ENCODE measurements around the gene PIM1. TPM values are rescaled to one million over a fixed set of nuclear protein-coding genes. Genes with fewer than 3 reads are reported as not detected.
"Not testable (repeated sequence)": the region's sequence is repeated elsewhere in the genome, so short reads cannot be mapped to it uniquely, and the experiment has no call there.

The PIM1 gene
- polyA plus RNA-seq, 4 donors = 22.1 to 26.6 (median 24.7) TPM

DNA sequence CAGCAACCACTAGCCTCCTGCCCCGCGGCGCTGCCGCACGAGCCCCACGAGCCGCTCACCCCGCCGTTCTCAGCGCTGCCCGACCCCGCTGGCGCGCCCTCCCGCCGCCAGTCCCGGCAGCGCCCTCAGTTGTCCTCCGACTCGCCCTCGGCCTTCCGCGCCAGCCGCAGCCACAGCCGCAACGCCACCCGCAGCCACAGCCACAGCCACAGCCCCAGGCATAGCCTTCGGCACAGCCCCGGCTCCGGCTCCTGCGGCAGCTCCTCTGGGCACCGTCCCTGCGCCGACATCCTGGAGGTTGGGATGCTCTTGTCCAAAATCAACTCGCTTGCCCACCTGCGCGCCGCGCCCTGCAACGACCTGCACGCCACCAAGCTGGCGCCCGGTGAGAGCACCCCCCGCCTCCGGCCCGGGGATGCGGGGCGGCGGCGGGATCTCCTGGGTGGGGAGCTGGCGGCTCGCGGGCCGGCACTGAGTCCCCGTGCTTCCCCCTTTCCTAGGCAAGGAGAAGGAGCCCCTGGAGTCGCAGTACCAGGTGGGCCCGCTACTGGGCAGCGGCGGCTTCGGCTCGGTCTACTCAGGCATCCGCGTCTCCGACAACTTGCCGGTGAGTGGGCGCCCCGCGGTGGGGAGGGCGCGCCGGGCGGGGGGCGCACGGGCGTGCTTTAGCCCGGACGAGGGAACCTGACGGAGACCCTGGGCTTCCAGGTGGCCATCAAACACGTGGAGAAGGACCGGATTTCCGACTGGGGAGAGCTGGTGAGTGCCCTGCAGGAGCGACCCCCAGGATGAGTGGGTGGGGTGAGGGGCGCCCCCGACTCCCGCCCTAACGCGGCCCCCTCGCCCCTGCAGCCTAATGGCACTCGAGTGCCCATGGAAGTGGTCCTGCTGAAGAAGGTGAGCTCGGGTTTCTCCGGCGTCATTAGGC is 585 bp downstream of the PIM1 start:
- DNase-seq (ENCODE audit: low read depth in 4 of 4, low spot score in 2 of 4) = peak in 1 of 4 donors; percentile 41

DNA sequence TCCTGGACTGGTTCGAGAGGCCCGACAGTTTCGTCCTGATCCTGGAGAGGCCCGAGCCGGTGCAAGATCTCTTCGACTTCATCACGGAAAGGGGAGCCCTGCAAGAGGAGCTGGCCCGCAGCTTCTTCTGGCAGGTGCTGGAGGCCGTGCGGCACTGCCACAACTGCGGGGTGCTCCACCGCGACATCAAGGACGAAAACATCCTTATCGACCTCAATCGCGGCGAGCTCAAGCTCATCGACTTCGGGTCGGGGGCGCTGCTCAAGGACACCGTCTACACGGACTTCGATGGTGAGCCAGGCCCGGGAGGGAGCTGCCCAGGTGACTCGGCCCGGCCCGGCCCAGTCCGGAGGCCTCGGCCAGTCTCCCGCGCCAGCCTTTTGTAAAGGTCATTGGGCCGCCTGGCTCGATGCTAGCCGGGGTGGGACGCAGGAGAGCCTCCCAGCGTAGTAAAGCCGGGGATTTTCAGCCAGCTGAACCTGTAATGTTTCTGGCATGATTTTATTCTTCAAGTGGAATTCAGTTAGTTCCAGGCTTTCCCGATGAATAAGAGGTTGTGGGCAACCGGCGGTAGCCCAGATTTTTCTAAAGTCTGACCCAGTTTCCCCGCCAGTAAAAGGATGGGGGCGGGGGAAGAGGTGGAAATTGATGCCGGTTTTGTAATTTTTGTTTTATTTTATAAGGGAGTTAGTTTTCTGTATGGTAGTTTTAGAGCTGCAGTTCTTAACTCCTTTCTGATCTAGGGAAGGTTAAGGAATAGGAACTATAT is 1.4 kb downstream of the PIM1 start:
- DNase-seq (ENCODE audit: low read depth in 4 of 4, low spot score in 2 of 4) = no peak

DNA sequence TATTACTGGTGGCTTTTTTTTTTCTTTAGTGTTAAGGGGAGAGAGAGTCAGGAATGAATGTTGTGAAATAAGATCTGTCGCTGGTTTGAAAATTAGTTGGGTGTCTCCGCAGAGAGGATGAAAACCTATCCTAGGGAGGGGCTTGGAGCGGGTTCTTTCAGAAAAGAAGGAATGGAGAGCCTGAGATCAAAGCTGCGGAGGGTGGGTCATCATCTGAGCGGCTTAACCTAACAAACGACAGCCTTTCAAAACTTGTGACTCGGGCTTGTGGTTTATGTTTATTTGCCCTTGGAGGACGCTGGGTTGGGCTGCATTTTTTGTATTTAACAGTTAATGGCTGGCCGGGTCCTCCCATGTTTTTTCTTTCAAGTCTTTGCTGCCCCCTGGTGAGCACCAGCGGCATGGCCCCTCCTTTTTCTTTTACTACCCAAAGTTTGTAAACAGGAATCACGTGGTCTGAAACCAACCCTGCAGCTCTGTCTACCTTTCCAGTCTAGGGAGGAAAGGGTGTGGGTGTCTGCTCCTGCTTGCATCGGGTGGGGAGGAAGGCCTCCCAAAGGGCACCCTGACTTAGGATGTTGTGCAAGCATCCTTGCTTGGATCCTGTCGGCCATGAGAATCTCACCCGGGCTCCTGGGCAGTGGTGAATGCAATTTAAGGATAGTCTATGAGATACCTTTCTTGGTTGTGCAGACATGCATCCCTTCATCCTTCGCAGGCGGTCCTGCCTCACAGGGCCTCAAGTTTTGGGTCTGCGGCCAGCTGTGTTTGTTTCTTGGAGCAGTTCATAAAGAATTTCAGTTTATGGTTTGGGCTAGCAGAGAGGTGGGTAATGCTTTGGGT is 2.2 kb downstream of the PIM1 start:
- DNase-seq (ENCODE audit: low read depth in 4 of 4, low spot score in 2 of 4) = peak; percentile 74 to 87 (median 80)

DNA sequence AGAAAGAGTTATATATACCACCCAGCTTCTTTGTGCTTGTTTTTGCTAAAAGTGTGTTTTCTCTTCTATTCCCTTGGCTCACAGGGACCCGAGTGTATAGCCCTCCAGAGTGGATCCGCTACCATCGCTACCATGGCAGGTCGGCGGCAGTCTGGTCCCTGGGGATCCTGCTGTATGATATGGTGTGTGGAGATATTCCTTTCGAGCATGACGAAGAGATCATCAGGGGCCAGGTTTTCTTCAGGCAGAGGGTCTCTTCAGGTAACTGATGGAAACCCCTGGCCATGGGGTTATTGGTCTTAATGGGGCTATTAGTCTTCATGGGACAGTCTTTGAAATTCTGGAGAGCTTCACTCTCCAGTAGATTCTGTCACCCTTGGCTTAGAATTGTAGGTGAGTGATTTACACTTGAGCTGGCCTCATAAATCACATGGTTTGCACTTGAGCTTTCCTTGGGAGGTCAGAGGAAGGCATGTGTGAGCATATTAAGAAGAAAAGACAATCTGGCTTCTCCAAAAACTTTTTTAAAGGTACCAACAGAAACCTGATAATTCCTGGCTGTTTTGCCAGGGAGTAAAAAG is 3.0 kb downstream of the PIM1 start:
- no peak for DNase-seq (ENCODE audit: low read depth in 4 of 4, low spot score in 2 of 4)

DNA sequence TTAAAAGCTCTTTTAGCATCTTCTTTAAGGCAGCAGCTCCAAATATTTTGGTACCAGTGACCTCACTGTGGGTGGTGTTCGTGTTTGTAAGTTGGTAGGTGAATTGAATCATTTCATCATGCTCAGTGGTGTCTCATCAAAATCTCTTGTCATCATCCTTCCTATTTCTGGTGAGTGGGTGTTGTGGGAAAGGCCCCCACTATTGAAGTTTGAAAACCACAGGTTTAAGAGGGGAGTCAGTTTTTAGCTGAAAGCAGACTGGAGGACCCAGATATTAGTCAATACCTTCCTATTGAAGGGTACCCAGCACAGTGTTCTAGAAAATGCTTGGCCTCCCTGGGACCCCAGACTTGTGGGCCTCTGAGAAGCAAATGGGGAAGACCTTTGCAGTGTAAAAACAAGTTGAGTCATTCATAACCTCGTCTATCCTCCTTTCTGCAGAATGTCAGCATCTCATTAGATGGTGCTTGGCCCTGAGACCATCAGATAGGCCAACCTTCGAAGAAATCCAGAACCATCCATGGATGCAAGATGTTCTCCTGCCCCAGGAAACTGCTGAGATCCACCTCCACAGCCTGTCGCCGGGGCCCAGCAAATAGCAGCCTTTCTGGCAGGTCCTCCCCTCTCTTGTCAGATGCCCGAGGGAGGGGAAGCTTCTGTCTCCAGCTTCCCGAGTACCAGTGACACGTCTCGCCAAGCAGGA is 3.7 kb downstream of the PIM1 start:
- no peak for DNase-seq (ENCODE audit: low read depth in 4 of 4, low spot score in 2 of 4)

DNA sequence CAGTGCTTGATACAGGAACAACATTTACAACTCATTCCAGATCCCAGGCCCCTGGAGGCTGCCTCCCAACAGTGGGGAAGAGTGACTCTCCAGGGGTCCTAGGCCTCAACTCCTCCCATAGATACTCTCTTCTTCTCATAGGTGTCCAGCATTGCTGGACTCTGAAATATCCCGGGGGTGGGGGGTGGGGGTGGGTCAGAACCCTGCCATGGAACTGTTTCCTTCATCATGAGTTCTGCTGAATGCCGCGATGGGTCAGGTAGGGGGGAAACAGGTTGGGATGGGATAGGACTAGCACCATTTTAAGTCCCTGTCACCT is 4.2 kb downstream of the PIM1 start:
- no peak for DNase-seq (ENCODE audit: low read depth in 4 of 4, low spot score in 2 of 4)

DNA sequence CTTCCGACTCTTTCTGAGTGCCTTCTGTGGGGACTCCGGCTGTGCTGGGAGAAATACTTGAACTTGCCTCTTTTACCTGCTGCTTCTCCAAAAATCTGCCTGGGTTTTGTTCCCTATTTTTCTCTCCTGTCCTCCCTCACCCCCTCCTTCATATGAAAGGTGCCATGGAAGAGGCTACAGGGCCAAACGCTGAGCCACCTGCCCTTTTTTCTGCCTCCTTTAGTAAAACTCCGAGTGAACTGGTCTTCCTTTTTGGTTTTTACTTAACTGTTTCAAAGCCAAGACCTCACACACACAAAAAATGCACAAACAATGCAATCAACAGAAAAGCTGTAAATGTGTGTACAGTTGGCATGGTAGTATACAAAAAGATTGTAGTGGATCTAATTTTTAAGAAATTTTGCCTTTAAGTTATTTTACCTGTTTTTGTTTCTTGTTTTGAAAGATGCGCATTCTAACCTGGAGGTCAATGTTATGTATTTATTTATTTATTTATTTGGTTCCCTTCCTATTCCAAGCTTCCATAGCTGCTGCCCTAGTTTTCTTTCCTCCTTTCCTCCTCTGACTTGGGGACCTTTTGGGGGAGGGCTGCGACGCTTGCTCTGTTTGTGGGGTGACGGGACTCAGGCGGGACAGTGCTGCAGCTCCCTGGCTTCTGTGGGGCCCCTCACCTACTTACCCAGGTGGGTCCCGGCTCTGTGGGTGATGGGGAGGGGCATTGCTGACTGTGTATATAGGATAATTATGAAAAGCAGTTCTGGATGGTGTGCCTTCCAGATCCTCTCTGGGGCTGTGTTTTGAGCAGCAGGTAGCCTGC is 4.8 kb downstream of the PIM1 start:
- no peak for DNase-seq (ENCODE audit: low read depth in 4 of 4, low spot score in 2 of 4)

DNA sequence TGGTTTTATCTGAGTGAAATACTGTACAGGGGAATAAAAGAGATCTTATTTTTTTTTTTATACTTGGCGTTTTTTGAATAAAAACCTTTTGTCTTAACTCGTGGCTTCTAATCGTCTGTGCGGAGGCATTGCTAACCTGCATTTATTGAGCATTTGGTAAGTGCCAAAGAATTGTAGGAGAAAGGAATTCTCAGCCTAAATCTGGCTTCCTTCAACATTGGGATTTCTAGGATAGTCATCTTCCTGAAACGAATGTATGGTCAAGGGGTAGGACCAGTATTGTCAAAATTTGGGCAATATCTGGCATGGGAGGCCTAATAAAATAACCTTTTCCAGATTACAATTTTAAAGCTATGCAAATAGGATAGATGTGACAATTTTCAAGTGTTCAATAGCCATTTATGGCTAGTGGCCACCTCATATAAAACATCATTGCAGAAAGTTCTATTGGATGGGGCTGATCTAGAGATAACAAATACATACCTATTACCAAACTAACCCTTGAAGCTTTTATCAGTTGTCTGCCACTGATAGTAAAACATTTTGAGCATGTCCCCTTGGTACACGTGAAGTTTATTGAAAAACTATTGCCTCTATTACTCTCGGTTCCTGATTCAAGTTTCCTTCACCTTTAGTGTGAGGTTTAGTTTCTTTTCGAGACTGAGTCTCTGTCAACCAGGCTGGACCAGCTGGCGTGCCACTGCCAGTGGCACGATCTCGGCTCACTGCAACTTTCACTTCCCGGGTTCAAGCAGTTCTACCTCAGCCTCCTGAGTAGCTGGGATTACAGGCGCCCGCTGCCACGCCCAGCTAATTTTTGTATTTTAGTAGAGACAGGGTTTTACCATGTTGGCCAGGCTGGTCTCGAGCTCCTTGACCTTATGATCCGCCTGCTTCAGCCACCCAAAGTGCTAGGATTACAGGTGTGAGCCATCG is 5.6 kb downstream of the PIM1 start:
- DNase-seq (ENCODE audit: low read depth in 4 of 4, low spot score in 2 of 4) = no peak

DNA sequence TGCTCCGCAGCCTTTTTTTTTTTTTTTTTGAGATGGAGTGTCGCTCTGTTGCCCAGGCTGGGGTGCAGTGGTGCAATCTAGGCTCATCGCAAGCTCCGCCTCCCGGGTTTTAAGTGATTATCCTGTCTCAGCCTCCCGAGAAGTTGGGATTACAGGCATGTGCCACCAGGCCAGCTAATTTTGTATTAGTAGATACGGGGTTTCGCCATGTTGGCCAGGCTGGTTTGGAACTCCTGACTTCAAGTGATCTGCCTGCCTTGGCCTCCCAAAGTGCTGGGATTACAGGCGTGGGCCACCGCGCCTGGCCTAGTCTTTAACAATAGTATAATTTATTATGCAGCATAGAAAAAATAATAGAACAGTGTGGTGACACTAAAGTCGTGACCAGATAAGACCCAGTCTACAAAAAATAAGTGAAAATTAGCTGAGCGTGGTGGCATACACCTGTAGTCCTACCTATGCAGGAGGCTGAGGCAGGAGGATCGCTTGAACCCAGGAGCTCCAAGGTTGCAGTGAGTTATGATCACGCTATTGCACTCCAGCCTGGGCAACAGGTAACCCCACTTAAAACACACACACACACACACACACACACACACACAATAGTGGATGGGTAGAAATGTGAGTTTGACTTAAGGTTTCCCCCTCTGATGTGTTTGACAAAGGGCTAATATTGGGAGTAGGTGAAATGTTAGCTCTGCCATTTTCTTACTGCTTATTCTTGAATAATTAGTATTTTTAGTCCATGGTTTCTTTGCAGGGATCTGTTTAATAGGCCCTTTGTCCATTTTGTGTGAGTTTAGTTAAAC is 6.5 kb downstream of the PIM1 start:
- no peak for DNase-seq (ENCODE audit: low read depth in 4 of 4, low spot score in 2 of 4)

DNA sequence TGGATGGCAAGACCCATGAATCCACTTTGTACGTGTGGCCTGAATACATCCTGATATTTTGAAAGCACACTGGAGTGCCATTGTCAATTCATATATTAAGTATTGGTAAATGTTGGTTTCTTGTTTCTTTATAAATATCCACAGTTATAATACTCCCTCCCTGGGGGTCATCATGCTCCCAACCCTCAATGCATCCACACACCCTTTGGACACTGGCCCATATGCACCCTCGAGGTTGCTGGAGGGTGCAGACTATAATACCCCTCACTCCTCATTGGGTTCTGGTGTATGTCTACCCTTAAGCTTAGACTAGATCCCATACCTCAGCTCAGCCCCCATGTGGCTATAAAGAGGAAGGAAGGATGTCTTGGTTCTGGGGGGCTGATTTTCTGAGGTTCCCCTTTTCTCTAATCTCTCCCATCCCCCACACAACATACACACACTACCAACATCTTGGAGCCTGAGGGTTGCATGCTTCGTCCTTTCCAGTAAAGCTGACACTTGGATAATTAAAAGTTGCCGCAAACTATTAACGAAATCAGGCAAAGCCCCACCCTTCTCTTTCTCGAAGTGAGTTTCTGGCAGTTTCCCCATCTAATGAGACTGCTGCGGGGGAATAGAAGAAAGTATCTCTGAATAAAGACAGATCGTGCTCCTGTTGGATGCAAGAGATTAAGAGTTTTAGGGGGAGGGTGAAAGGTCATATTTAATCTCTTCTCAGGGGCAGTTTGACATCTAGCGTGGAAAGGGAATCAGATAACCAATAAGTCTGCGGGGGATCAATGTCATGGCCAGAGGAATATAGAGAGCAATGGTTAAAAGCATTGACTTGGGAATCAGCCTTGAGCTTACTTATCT is 7.4 kb downstream of the PIM1 start:
- no peak for DNase-seq (ENCODE audit: low read depth in 4 of 4, low spot score in 2 of 4)

DNA sequence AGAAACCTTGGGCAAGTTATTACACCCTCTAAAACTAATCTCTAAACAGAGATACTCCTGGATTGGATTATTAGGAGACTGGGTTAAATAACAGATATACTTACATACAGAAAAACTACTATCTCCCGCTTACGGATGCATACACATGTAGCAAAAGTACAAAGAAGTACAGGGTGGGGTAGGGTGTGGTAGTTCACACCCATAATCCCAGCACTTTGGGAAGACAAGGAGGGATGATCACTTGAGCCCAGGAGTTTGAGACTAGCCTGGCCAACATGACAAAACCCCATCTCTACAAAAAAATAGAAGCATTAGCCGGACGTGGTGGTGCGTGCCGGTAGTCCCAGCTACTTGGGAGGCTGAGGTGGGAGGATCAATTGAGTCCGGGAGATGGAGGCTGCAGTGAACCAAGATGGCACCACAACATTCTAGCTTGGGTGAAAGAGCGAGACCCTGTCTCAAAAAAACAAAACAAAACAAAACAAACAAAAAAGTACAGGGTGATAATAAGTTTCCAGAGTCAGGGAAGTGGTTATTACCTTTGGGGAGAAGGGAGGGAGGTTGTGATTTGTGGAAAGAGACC is 8.1 kb downstream of the PIM1 start:
- DNase-seq (ENCODE audit: low read depth in 4 of 4, low spot score in 2 of 4) = no peak

DNA sequence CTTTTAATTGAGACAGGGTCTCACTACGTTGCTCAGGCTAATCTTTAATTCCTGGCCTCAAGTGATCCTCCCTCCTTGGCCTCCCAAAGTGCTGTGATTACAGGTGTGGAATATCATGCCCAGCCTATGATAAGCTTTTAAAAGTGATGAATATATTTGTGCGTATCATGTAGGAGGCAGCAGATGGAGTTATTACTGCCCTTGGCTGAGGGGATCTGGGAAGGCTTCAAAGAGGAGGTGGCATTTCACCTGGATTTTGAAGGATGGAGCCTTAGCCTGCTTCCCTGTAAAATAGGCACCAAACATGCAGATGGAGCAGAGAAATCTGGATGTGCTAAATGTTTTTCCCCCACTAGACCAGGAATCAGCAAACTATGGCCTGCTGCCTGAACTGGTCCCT is 10.1 kb downstream of the PIM1 start:
- DNase-seq (ENCODE audit: low read depth in 4 of 4, low spot score in 2 of 4) = no peak

DNA sequence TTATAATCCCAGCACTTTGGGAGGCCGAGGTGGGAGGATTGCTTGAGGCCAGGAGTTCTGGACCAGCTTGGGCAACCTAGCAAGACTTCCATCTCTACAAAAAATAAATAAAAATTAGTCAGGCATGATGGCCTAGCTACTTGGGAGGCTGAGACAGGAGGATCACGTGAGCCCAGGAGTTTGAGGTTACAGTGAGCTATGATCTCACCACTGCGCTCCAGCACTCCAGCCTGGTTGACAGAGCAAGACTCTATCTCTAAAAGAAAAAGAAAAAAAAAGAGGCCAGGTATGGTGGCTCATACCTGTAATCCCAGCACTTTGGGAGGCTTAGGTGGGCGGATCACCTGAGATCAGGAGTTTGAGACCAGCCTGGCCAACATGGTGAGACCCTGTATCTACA is 10.7 kb downstream of the PIM1 start:
- DNase-seq (ENCODE audit: low read depth in 4 of 4, low spot score in 2 of 4) = not testable (repeated sequence)

DNA sequence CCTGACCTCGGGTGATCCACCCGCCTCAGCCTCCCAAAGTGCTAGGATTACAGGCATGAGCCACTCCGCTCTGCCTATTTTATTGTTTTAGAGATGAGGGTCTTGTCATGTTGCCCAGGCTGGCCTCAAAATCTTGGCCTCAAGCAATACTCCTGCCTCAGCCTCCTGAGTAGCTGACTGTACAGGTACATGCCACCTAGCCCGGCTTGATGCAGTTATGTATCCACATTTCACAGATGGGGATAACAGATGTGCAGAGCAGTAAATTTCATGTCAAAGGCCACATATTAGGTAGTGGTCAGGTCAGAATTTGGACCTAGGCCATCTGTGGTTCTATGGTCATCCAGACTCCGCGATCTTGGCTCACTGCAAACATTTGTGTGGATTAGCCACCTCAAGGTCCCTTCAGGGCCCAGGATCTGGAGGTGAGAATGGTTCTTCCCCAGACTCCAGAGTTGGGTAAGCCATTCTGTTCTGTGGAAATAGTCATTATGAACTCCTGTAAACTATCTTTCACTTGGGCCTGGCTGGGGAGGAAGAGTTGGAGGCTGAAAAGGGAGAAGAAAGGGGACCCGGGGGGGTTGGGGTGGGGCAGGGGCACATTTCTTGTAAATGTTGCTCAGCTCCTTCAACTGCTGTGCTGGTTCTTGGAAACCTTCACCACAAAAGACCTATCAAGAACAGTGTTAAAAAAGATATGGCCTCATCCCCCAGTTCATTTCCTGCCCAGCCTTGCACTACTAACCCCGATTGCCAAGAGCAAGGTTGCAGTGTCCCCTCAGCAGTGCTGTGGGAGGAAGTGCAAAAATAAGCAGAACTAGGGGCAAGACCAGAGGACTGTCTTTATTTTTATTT is 13.0 kb downstream of the PIM1 start:
- DNase-seq (ENCODE audit: low read depth in 4 of 4, low spot score in 2 of 4) = no peak
